Astrocyte of the spinal cord (primary cell): ENCODE measurements around the gene FAM3D.

Source experiments
- DNase-seq: peaks from one replicate; pipeline ENCODE4 v3.0.0; 2011; ENCODE audit warnings: low read depth, low spot score
- H3K4me3 ChIP-seq: 2 replicates; pipeline ENCODE4 v1.5.1; 2011; ENCODE audit warnings: low read depth, mild to moderate bottlenecking, low read length, moderate library complexity
- CTCF ChIP-seq: IDR thresholded peaks from 2 replicates; pipeline ENCODE4 v1.5.1; 2012; ENCODE audit warnings: low read depth, mild to moderate bottlenecking, low read length, inconsistent platforms
- in situ Hi-C: cut with HindIII; loops from 2 replicates; pipeline ENCODE4 v1.10.0; 2017; ENCODE audit warnings: low sequenced_read_pairs

Gene FAM3D

GRCh38 chr3:58667229-58667628, 655 bp upstream of the FAM3D start:
- in situ Hi-C loops = no loop called here
- DNase-seq = no peak
- no peak overlapping the region for H3K4me3 ChIP-seq
- no peak for TF ChIP-seq CTCF

GRCh38 chr3:58665405-58665804, 1.2 kb downstream of the FAM3D start:
- no peak for DNase-seq
- in situ Hi-C loops = no loop called here
- no peak for TF ChIP-seq CTCF
- no peak overlapping the region for H3K4me3 ChIP-seq

GRCh38 chr3:58664611-58665010, 2.0 kb downstream of the FAM3D start:
- in situ Hi-C loops = no loop called here
- DNase-seq = no peak
- no peak for TF ChIP-seq CTCF
- H3K4me3 ChIP-seq = no peak overlapping the region

GRCh38 chr3:58661836-58662420, 4.6 kb downstream of the FAM3D start:
- H3K4me3 ChIP-seq = no peak overlapping the region
- in situ Hi-C loops = no loop called here
- no peak for TF ChIP-seq CTCF
- DNase-seq = no peak

- DNase-seq = no peak
- in situ Hi-C loops = no loop called here
- TF ChIP-seq CTCF = no peak
- H3K4me3 ChIP-seq = no peak overlapping the region
These were observed 5.6 kb downstream of the FAM3D start for GRCh38 chr3:58660998-58661397.

- no peak overlapping the region for H3K4me3 ChIP-seq
- in situ Hi-C loops = no loop called here
- TF ChIP-seq CTCF = peak; percentile 44
- peak; percentile 22 for DNase-seq
These were observed 7.4 kb downstream of the FAM3D start for GRCh38 chr3:58659051-58659675.
